SK-N-SH (cell line): ENCODE measurements around the gene ARHGEF7. TPM values are rescaled to one million over a fixed set of nuclear protein-coding genes. Genes with fewer than 3 reads are reported as not detected.

Source experiments
- CTCF ChIA-PET: fragments of 300-600, 350-600 bp; formaldehyde crosslinking; extraction: SDS; loops from one replicate; lab custom pipeline; 2021; lab: Yijun Ruan, JAX
- POLR2A ChIA-PET: fragments of 350-600 bp; sonication (Branson Sonifier 250); formaldehyde crosslinking; extraction: SDS; loops from one replicate; lab custom pipeline; 2020; ENCODE audit warnings: antibody characterized with exemption, inconsistent platforms; lab: Yijun Ruan, JAX
- DNase-seq: peaks from one replicate; pipeline ENCODE4 v3.0.0; 2012
- H2AFZ ChIP-seq: fragments of 200-600 bp; sonication (generic); 2 replicates; pipeline ENCODE4 v1.8.1; 2016; ENCODE audit warnings: antibody characterized with exemption, mild to moderate bottlenecking, low read depth
- H3F3A ChIP-seq: fragments of 200-600 bp; sonication (generic); replicated peaks from 2 replicates; pipeline ENCODE3; 2016; ENCODE audit warnings: antibody characterized with exemption, mild to moderate bottlenecking; ENCODE audit not compliant: insufficient read depth
- H3K27ac ChIP-seq, 2 experiments: fragments of 200-500 bp in 1 of 2; fragments of 200-600 bp in 1 of 2; sonication (Bioruptor generic) in 1 of 2; sonication (generic), shearing (Covaris generic) in 1 of 2; 2 replicates each; pipeline versions ENCODE4 v1.5.1 to v1.6.1; 2014 to 2016; ENCODE audit warnings: low read depth in 2 of 2, inconsistent platforms in 1 of 2, low read length in 1 of 2, mild to moderate bottlenecking in 1 of 2, mixed read lengths in 1 of 2
- H3K27me3 ChIP-seq: fragments of 200-600 bp; sonication (generic), shearing (Covaris generic); 2 replicates; pipeline ENCODE4 v1.6.1; 2016; ENCODE audit warnings: mixed run types; ENCODE audit not compliant: insufficient read depth
- H3K36me3 ChIP-seq, 2 experiments: fragments of 200-500 bp in 1 of 2; fragments of 200-600 bp in 1 of 2; sonication (Bioruptor generic) in 1 of 2; sonication (generic) in 1 of 2; replicated peaks in 1 of 2; 2 replicates each; pipeline versions ENCODE3 to v1.5.1; 2014 to 2016; ENCODE audit warnings: low read length in 1 of 2, mild to moderate bottlenecking in 1 of 2; ENCODE audit not compliant: insufficient read depth in 2 of 2, control insufficient read depth in 1 of 2
- H3K4me1 ChIP-seq, 2 experiments: fragments of 200-500 bp in 1 of 2; fragments of 200-600 bp in 1 of 2; sonication (Bioruptor generic) in 1 of 2; sonication (generic), shearing (Covaris generic) in 1 of 2; 2 replicates each; pipeline versions ENCODE4 v1.5.1 to v1.6.1; 2014 to 2016; ENCODE audit warnings: low read depth in 1 of 2, low read length in 1 of 2, mixed run types in 1 of 2; ENCODE audit not compliant: insufficient read depth in 2 of 2, control insufficient read depth in 1 of 2
- H3K4me2 ChIP-seq: fragments of 200-600 bp; sonication (generic), shearing (Covaris generic); 2 replicates; pipeline ENCODE4 v1.6.1; 2017; ENCODE audit warnings: mixed run types
- H3K4me3 ChIP-seq, 2 experiments: fragments of 200-500 bp in 1 of 2; fragments of 200-600 bp in 1 of 2; sonication (Bioruptor generic) in 1 of 2; sonication (generic), shearing (Covaris generic) in 1 of 2; 2 replicates each; pipeline versions ENCODE4 v1.5.1 to v1.8.1; 2014 to 2016; ENCODE audit warnings: low read depth in 2 of 2, inconsistent platforms in 1 of 2, low read length in 1 of 2, mild to moderate bottlenecking in 1 of 2, mixed read lengths in 1 of 2, moderate library complexity in 1 of 2
- H3K79me2 ChIP-seq: fragments of 200-600 bp; sonication (generic); 2 replicates; pipeline ENCODE4 v1.8.1; 2017; ENCODE audit warnings: mild to moderate bottlenecking; ENCODE audit not compliant: insufficient read depth
- H3K9ac ChIP-seq: fragments of 200-600 bp; sonication (generic); 2 replicates; pipeline ENCODE4 v1.6.1; 2017; ENCODE audit warnings: mixed run types
- H3K9me2 ChIP-seq: fragments of 200-600 bp; sonication (generic); 2 replicates; pipeline ENCODE4 v1.6.1; 2017; ENCODE audit warnings: mixed run types
- H3K9me3 ChIP-seq: fragments of 200-600 bp; sonication (generic); 2 replicates; pipeline ENCODE4 v1.6.1; 2017; ENCODE audit warnings: mixed run types, mild to moderate bottlenecking, moderate library complexity
- H4K20me1 ChIP-seq: fragments of 200-600 bp; sonication (generic); 2 replicates; pipeline ENCODE4 v1.6.1; 2017; ENCODE audit warnings: mild to moderate bottlenecking, mixed run types; ENCODE audit not compliant: insufficient read depth
- CHD2 ChIP-seq: fragments of 150-350 bp; IDR thresholded peaks from 2 replicates; pipeline ENCODE4 v1.6.1; 2018; ENCODE audit warnings: low read length; ENCODE audit not compliant: partially characterized antibody
- ELF1 ChIP-seq: IDR thresholded peaks from 2 replicates; pipeline ENCODE4 v1.4.0; 2012
- EP300 ChIP-seq, 2 experiments: IDR thresholded peaks; 2 replicates each; pipeline versions ENCODE4 v1.4.0 to v1.6.1; 2012; ENCODE audit warnings: borderline replicate concordance in 1 of 2, low read depth in 1 of 2, low read length in 1 of 2
- EZH2phosphoT487 ChIP-seq: fragments of 200-600 bp; sonication (generic); IDR thresholded peaks from 2 replicates; pipeline ENCODE4 v1.6.1; 2017; ENCODE audit warnings: low read depth, mixed run types, mild to moderate bottlenecking, antibody characterized with exemption, moderate library complexity, borderline replicate concordance
- FOXJ3 ChIP-seq: sonication (generic); formaldehyde crosslinking; IDR thresholded peaks from 2 replicates; pipeline ENCODE4 v1.5.1; 2020; ENCODE audit warnings: mild to moderate bottlenecking, missing genetic modification reagents
- FOXM1 ChIP-seq: IDR thresholded peaks from 2 replicates; pipeline ENCODE4 v1.4.0; 2012; ENCODE audit warnings: low read depth, mild to moderate bottlenecking
- GABPA ChIP-seq: IDR thresholded peaks from 2 replicates; pipeline ENCODE4 v1.4.0; 2012; ENCODE audit warnings: low read depth, mild to moderate bottlenecking
- MXI1 ChIP-seq: IDR thresholded peaks from 2 replicates; pipeline ENCODE4 v1.6.1; 2012; ENCODE audit warnings: mild to moderate bottlenecking, low read depth, low read length, improper control_type of control experiment
- NRF1 ChIP-seq: IDR thresholded peaks from 2 replicates; pipeline ENCODE4 v1.6.1; 2012; ENCODE audit warnings: low read depth, mild to moderate bottlenecking, low read length
- RAD21 ChIP-seq: IDR thresholded peaks from 2 replicates; pipeline ENCODE4 v1.6.1; 2012; ENCODE audit warnings: mild to moderate bottlenecking, low read length
- RCOR1 ChIP-seq: fragments of 150-350 bp; IDR thresholded peaks from 2 replicates; pipeline ENCODE4 v1.6.1; 2017; ENCODE audit warnings: antibody characterized with exemption, low read length
- RFX5 ChIP-seq: IDR thresholded peaks from 2 replicates; pipeline ENCODE4 v1.6.1; 2012; ENCODE audit warnings: mild to moderate bottlenecking, improper control_type of control experiment, low read length
- RXRA ChIP-seq: IDR thresholded peaks from 2 replicates; pipeline ENCODE4 v1.4.0; 2012; ENCODE audit warnings: low read depth, mild to moderate bottlenecking, borderline replicate concordance
- SIN3A ChIP-seq: IDR thresholded peaks from 2 replicates; pipeline ENCODE4 v1.6.1; 2012; ENCODE audit warnings: low read depth, mild to moderate bottlenecking, low read length, moderate library complexity, borderline replicate concordance
- TEAD4 ChIP-seq: IDR thresholded peaks from 2 replicates; pipeline ENCODE4 v1.4.0; 2012; ENCODE audit warnings: mild to moderate bottlenecking, borderline replicate concordance; ENCODE audit not compliant: insufficient read depth
- WGBS: methylation state at CpG from one replicate; pipeline ENCODE4 v1.1.6; 2017; ENCODE audit warnings: low lambda C conversion rate; 5-methylcytosine and 5-hydroxymethylcytosine counted together
- polyA plus RNA-seq, 3 experiments: library from polyadenylated mRNA; depleted of rRNA; stranded (reverse); fragments of >200 nt; gene quantifications; 2 replicates each; pipeline ENCODE4 v1.2.3, GENCODE V29; 2012
- TF ChIP-seq, protein P1 (sequence below): IDR thresholded peaks from 2 replicates; pipeline ENCODE4 v1.4.0; 2012; ENCODE audit warnings: low read depth, borderline replicate concordance
- TF ChIP-seq, protein P2 (sequence below): fragments of 150-350 bp; IDR thresholded peaks from 2 replicates; pipeline ENCODE4 v1.6.1; 2017; ENCODE audit warnings: antibody characterized with exemption, low read length, low read depth, borderline replicate concordance
- TF ChIP-seq, protein P3 (sequence below): IDR thresholded peaks from 2 replicates; pipeline ENCODE4 v1.6.1; 2012; ENCODE audit warnings: mild to moderate bottlenecking, low read depth, low read length, moderate library complexity

Gene ARHGEF7
- polyA plus RNA-seq, 1 of the 3 experiments (the other 2 are of a cell fraction) = 21.6 TPM

DNA sequence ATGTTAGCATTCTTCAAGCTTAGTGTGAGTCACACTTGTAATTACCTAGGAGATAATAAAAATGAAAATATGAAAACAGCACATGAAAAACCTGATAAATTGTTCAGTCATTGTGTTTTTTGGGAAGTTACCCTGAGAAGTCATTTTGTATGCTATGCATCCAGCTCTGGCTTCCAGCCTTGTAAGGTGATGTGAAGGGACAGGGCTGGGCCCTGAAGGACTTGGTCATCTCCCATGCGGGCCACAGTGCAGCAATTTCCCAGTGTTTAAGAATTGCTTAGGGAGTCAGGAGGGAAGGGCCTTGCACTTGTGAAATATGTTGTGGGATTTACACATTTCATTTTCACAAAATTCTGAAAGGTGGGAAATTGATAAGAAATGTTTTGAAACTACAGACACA, 41.3 kb downstream of the ARHGEF7 start:
- Histone ChIP-seq H3K27me3 (no peaks in the 10 kb centered on the region), H3K36me3 (peaks cover 12 to 25% of the 10 kb centered on the region in 2 experiments), H3K4me3 (no peak overlapping the region), H2AFZ (no peak overlapping the region), H4K20me1 (peaks cover 44% of the 10 kb centered on the region), H3K9me2 (no peaks in the 10 kb centered on the region), H3K27ac (no peak overlapping the region), H3K9me3 (no peaks in the 10 kb centered on the region), H3K9ac (no peak overlapping the region), H3K4me2 (no peak overlapping the region; the same call in 1 of the 2 replicates), H3K4me1 (peaks cover 6 to 15% of the 10 kb centered on the region in 2 experiments; a peak in 2 of 4 replicates), H3F3A (peaks cover 10% of the 10 kb centered on the region), H3K79me2 (peaks cover 74% of the 10 kb centered on the region)
- POLR2A ChIA-PET = no interaction called here
- no peak for TF ChIP-seq RFX5
- TF ChIP-seq FOXM1 = no peak
- TF ChIP-seq ELF1 = no peak
- TF ChIP-seq, protein P1, sequence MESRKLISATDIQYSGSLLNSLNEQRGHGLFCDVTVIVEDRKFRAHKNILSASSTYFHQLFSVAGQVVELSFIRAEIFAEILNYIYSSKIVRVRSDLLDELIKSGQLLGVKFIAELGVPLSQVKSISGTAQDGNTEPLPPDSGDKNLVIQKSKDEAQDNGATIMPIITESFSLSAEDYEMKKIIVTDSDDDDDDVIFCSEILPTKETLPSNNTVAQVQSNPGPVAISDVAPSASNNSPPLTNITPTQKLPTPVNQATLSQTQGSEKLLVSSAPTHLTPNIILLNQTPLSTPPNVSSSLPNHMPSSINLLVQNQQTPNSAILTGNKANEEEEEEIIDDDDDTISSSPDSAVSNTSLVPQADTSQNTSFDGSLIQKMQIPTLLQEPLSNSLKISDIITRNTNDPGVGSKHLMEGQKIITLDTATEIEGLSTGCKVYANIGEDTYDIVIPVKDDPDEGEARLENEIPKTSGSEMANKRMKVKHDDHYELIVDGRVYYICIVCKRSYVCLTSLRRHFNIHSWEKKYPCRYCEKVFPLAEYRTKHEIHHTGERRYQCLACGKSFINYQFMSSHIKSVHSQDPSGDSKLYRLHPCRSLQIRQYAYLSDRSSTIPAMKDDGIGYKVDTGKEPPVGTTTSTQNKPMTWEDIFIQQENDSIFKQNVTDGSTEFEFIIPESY = no peak
- TF ChIP-seq RCOR1 = no peak
- no peak for TF ChIP-seq GABPA
- TF ChIP-seq, protein P2, sequence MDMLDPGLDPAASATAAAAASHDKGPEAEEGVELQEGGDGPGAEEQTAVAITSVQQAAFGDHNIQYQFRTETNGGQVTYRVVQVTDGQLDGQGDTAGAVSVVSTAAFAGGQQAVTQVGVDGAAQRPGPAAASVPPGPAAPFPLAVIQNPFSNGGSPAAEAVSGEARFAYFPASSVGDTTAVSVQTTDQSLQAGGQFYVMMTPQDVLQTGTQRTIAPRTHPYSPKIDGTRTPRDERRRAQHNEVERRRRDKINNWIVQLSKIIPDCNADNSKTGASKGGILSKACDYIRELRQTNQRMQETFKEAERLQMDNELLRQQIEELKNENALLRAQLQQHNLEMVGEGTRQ = no peak
- TF ChIP-seq CHD2 = no peak
- TF ChIP-seq EZH2phosphoT487 = no peak
- CTCF ChIA-PET = interaction anchor here (1.3 kb wide), 1 partner anchor 24 kb away, joined by 4 read pairs; no protein-coding TSS in a partner anchor
- WGBS = 100% methylated on average over 1 of the region's 1 CpG
- no peak for DNase-seq

DNA sequence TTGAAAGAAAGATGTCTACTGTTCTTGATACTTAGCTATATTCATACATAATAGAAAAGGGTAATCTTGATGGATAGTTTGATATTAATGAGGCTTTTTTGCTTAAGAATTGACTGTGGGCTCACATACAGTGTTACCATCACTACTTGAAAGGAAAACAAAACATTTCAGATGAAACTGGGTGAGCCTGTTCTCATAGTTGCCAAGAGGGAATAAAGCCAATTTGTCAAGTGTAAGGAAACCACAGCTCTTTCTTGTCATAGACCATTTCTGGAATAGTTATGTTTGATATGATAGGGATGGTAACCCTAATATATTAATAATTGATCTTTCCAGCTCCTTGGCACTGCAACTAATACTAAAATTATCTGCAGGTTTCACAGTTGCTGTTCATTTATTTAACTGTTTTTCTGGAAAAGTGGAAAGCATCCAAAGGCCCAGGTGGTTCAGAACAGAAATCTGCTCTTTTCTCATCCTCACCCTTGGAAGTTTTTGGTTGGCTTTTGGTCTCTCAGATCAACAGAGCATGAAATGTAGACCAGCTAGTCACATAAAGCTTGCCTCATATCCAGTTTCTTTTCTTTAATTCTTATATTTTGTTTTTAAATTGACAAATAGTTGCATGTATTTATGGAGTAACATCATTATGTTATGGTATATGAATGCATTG, 43.2 kb downstream of the ARHGEF7 start:
- Histone ChIP-seq H3K4me2 (no peak overlapping the region), H3K4me1 (peaks cover 6 to 9% of the 10 kb centered on the region in 2 experiments; a peak in 2 of 4 replicates), H3F3A (peaks cover 7% of the 10 kb centered on the region), H2AFZ (no peak overlapping the region), H3K79me2 (peaks cover 91% of the 10 kb centered on the region), H3K9me2 (no peaks in the 10 kb centered on the region), H3K27ac (no peak overlapping the region), H3K27me3 (no peaks in the 10 kb centered on the region), H3K4me3 (no peak overlapping the region), H3K9me3 (no peaks in the 10 kb centered on the region), H4K20me1 (peaks cover 55% of the 10 kb centered on the region), H3K36me3 (peaks cover 26 to 35% of the 10 kb centered on the region in 2 experiments), H3K9ac (no peak overlapping the region)
- POLR2A ChIA-PET = no interaction called here
- no peak for DNase-seq
- CTCF ChIA-PET = interaction anchor here (1.0 to 1.1 kb wide), 2 partner anchors 53 to 66 kb away, joined by 3 read pairs; no protein-coding TSS in a partner anchor
- TF ChIP-seq FOXJ3 (no peak), NRF1 (no peak), SIN3A (no peak), RXRA (no peak), TEAD4 (no peak), RAD21 (no peak), EZH2phosphoT487 (no peak), MXI1 (no peak), EP300 (IDR thresholded peaks at IDR 0.05; ENCODE audit: borderline replicate concordance in 1 of 2, low read depth in 1 of 2, low read length in 1 of 2) (no peak)
- TF ChIP-seq, protein P3, sequence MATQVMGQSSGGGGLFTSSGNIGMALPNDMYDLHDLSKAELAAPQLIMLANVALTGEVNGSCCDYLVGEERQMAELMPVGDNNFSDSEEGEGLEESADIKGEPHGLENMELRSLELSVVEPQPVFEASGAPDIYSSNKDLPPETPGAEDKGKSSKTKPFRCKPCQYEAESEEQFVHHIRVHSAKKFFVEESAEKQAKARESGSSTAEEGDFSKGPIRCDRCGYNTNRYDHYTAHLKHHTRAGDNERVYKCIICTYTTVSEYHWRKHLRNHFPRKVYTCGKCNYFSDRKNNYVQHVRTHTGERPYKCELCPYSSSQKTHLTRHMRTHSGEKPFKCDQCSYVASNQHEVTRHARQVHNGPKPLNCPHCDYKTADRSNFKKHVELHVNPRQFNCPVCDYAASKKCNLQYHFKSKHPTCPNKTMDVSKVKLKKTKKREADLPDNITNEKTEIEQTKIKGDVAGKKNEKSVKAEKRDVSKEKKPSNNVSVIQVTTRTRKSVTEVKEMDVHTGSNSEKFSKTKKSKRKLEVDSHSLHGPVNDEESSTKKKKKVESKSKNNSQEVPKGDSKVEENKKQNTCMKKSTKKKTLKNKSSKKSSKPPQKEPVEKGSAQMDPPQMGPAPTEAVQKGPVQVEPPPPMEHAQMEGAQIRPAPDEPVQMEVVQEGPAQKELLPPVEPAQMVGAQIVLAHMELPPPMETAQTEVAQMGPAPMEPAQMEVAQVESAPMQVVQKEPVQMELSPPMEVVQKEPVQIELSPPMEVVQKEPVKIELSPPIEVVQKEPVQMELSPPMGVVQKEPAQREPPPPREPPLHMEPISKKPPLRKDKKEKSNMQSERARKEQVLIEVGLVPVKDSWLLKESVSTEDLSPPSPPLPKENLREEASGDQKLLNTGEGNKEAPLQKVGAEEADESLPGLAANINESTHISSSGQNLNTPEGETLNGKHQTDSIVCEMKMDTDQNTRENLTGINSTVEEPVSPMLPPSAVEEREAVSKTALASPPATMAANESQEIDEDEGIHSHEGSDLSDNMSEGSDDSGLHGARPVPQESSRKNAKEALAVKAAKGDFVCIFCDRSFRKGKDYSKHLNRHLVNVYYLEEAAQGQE = no peak
- TF ChIP-seq, protein P1 = no peak
